Measurements from ENCODE around the gene NOB1. TPM values are rescaled to one million over a fixed set of nuclear protein-coding genes. Genes with fewer than 3 reads are reported as not detected.

The NOB1 gene
- total and polyA plus RNA-seq, 9 of the 15 experiments (the other 6 are each of a cell fraction or from before 2014, with no cell fraction given): 42.4 to 148 (median 116) TPM

DNA sequence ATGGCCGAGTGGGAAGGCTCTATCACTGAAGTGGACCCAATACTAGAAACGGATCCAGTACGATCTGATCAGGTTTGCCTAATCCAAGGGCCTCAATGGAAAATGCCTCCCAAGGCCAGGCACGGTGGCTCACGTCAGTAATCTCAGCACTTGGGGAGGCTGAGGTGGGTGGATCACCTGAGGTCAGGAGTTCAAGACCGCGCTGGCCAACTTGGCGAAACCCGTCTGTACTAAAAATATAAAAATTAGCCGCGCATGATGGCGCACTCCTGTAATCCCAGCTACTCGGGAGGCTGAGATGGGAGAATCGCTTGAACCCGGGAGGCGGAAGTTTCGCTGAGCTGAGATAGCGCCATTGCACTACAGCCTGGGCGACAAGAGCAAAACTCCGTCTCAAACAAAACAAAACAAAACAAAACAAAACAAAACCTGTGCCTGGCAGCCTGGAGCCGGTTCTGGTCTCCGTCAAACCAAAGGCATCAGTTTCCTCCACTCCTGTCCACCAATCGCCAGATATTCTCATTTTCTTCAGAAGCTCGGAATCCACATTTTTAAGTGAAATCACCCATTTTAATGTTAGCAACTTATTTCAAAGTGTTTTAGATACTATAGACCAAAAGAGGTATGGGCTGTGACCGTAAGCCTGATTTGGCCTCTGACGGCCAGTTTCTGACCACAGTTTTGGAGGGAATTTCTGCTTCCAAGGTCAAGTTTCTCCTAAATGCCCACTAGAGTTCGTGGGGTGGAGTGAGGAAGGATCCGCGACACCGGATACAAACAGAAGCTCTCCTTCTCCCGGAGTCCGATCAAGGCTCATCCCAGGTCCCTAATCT is 29.0 kb downstream of the NOB1 start (continued):
- no peak for TF ChIP-seq RNF2 (IDR thresholded peaks at IDR 0.05)
- TF ChIP-seq ZNF644 (tag; IDR thresholded peaks at IDR 0.05; ENCODE audit: low read depth): no peak
- TF ChIP-seq ZNF764 (CRISPR knock-in tag; IDR thresholded peaks at IDR 0.05; ENCODE audit: low read depth): no peak
- no peak for TF ChIP-seq XRCC4 (IDR thresholded peaks at IDR 0.05; ENCODE audit: extremely low read depth, insufficient read depth, insufficient read length)
- 0 out of 2 replicates have a peak, but pooled peaks have one; percentile 52 for TF ChIP-seq ZNF197 (CRISPR knock-in tag; IDR thresholded peaks at IDR 0.05; ENCODE audit: low read depth)
- no peak for TF ChIP-seq GTF2A2 (tag; IDR thresholded peaks at IDR 0.05)
- no peak for TF ChIP-seq ZNF23 (CRISPR knock-in tag; IDR thresholded peaks at IDR 0.05)
- TF ChIP-seq SNAPC5 (CRISPR knock-in tag; IDR thresholded peaks at IDR 0.05): no peak
- no peak for TF ChIP-seq KAT8 (IDR thresholded peaks at IDR 0.05; ENCODE audit: low read depth)
- TF ChIP-seq ARID4B (CRISPR knock-in tag; IDR thresholded peaks at IDR 0.05): no peak
- TF ChIP-seq JUNB (CRISPR knock-in tag; conservative IDR thresholded peaks at IDR 0.05): no peak
- no peak for TF ChIP-seq ATF6 (CRISPR knock-in tag; IDR thresholded peaks at IDR 0.05)
- no peak for TF ChIP-seq CHAMP1 (IDR thresholded peaks at IDR 0.05)
- no peak for TF ChIP-seq TEAD4 (IDR thresholded peaks at IDR 0.05; ENCODE audit: low read length)
- no peak for TF ChIP-seq TEAD4 (CRISPR knock-in tag; IDR thresholded peaks at IDR 0.05; ENCODE audit: borderline replicate concordance)
- no peak for TF ChIP-seq KLF13 (tag; IDR thresholded peaks at IDR 0.05; ENCODE audit: borderline replicate concordance, low read depth)
- TF ChIP-seq NFE2L1 (tag; IDR thresholded peaks at IDR 0.05; ENCODE audit: borderline replicate concordance, low read depth): no peak
- TF ChIP-seq MCM5 (IDR thresholded peaks at IDR 0.05; ENCODE audit: low read depth): no peak

Data from K562 (cell line).